GM13977 (cell line): Measurements from ENCODE around the gene BATF3.

Source experiments
- DNase-seq: peaks from one replicate; pipeline ENCODE4 v3.0.0; 2012; ENCODE audit warnings: low spot score
- CTCF ChIP-seq: IDR thresholded peaks from 2 replicates; pipeline ENCODE4 v1.5.1; 2012; ENCODE audit warnings: mild to moderate bottlenecking, control low read depth; ENCODE audit not compliant: insufficient read depth; ENCODE audit errors: extremely low read depth, missing control alignments
- in situ Hi-C: fragments of 300-500 bp; cut with MboI; formaldehyde crosslinking; loops from one replicate; pipeline ENCODE4 v1.12.0; 2022; ENCODE audit warnings: low sequenced_read_pairs, low pct_unique_long_range_greater_than_20kb, mixed read lengths, inconsistent platforms; ENCODE audit not compliant: unreplicated experiment

The BATF3 gene

GRCh38 chr1:212638492-212639151, 61.0 kb downstream of the BATF3 start:
- in situ Hi-C loops: no loop called here
- TF ChIP-seq CTCF: no peak
- no peak for DNase-seq

GRCh38 chr1:212637902-212638301, 61.7 kb downstream of the BATF3 start:
- no peak for DNase-seq
- in situ Hi-C loops: no loop called here
- no peak for TF ChIP-seq CTCF
